HG02970 (cell line): Measurements from ENCODE around the gene CARNS1.

Source experiments
- ATAC-seq: cut with Tn5 transposase; IDR thresholded peaks from one replicate; pipeline ENCODE4 v1.9.1; 2021; ENCODE audit warnings: mild to moderate bottlenecking, moderate library complexity, moderate number of reproducible peaks; ENCODE audit not compliant: unreplicated experiment, low FRiP score

CARNS1 gene

GRCh38 chr11:67438158-67438902, 22.9 kb downstream of the CARNS1 start:
- ATAC-seq, result no peak

DNA sequence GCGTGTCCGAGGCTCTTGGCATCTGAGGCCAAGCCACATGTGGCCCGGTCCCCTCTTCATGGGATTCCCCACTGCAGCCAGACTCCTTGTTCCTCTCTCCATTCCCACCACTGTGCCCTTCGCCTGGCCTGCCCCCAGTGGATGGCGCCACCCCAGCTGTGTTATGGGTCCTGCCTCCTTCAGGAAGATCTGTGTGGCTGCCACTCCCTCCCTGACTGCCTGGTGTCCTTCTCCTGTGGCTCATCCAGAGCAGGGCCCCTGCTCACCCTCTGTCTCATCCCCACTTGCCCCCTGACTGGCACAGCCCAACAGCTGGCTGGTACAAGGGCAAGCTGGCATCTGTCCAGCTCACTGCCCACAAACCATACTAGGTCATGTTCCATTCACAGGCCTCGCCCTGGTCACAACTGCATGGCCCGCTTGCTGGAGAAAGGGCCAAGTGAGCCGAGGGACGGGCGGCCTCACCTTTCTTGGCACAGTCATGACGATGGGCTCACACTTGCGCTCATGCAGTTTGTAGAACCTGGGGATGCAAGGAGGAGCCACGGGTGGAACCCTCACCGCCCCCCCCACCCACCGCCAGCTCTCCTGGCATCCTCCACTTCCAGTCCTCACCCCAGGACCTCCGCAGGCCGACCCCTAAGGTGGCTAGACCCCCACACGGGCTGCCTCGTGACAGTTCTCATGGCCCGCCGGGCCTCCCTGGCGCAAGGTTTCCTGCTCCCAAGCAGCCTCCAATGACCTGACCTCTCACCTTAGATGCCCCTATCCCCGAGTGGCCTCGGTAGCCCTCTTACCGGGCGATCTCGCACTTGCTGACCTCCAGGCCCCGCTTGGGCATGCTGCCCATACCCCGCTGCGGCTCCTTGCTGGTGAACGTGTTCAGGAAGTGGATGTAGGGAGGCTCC, 24.1 kb downstream of the CARNS1 start:
- ATAC-seq, result no peak

DNA sequence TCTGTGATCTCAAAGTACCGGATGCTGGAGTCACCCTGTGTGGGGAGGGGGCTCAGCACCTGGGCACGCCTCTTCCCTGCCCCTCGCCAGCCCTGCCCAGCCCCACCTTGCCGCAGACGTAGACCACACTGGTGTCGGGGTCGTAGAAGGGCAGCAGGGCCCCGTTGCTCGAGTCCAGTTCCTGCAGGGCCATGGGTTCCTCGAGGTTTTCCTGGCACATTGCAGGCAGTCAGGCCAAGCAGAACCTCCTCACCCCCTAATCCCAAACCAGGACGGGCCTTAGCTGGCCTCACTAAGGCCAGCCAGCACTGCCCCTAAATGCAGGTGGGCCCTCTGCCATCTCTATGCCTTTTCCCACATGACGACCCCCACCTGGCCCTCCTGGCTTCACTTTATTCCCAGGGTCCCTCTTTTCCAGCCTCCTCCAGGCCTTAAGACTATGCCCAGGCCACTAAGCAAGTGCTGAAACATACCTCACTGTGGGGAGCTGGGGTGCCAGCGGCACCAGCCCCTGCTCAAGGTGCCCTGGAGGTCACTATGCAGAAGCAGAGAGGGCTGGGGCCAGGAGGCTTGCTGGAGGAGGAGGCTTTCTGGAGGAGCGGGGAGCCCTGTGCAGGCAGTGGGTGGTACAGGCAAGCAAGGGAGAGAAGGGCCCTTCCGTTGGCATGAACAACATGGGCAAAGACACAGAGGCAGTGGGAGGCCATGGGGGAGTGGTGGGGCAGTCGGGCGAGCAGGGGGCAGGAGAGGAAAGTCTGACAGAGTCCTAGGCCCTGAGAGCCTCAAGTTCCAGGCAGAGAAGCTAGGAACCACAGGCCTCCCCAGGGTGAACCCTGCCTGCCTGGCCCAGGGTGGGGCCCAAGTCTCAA, 25.0 kb downstream of the CARNS1 start:
- no peak for ATAC-seq

- ATAC-seq, result no peak
Measured at GRCh38 chr11:67441098-67441563, 25.7 kb downstream of the CARNS1 start.

GRCh38 chr11:67441731-67442351, 26.4 kb downstream of the CARNS1 start:
- no peak for ATAC-seq

- no peak for ATAC-seq
Measured at GRCh38 chr11:67442504-67443404, 27.3 kb downstream of the CARNS1 start.

- no peak for ATAC-seq
Measured at GRCh38 chr11:67445515-67445914, 30.0 kb downstream of the CARNS1 start.

DNA sequence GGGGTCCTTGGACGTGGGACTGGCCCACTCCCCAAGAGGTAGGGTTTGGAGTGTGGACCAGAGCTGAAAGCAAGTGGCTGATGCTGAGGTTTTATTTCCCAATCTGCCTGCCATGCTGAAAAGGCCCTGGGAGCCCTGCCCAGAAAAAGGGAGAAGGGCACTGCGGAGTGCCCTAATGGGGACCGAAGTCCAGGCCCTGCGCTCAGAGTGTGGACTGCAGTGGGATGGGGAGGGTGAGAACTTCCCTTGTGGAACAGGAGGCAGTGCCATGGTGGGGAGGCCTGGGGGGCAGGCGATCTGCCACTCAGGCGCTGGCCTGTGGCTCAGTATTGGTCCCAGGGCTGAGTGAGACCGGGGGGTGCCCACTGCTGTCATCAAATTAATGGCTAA, 32.7 kb downstream of the CARNS1 start:
- no peak for ATAC-seq

- ATAC-seq, result no peak
Measured at GRCh38 chr11:67449116-67449844, 33.8 kb downstream of the CARNS1 start.

DNA sequence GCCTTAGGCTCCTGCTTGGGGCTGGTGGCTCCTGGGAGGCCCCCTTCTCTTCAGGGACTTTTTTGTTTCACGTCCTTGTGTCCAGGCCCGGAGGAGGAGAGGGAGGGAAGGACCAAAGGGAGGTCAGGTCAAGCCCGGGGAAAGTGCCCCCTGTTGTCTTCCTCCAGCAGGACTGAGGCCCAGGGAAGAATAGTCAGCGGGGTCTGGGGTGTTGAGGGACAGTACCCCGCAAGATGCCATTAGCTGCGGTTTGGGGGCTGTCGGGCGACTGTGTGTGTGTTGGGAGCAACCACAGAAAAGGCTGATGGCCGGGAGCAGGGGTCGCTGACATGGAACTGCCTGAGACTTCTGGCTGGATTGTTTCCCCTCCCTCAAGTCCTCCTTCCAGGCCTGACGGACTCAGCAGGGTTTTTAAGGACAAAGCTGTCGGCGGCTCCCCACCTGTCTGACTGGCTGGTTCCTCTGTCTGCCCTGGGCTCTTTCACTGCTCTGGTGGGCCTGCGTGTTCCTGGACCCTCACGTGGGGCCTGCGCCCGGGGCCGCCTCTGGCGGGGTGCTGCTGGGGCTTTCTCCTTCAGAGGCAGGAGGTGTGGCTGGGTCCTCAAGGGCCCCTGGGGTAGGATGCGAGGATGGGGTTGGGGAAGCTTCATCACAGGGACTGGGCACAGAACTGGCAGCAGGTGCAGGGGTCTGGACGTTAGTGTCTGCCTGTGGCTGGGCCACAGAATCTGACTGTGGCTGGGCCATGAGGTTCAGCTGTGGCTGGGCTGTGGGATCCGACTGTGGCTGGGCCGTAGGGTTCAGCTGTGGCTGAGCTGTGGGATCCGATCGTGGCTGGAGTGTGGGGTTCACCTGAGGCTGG, 35.5 kb downstream of the CARNS1 start:
- ATAC-seq, result no peak

DNA sequence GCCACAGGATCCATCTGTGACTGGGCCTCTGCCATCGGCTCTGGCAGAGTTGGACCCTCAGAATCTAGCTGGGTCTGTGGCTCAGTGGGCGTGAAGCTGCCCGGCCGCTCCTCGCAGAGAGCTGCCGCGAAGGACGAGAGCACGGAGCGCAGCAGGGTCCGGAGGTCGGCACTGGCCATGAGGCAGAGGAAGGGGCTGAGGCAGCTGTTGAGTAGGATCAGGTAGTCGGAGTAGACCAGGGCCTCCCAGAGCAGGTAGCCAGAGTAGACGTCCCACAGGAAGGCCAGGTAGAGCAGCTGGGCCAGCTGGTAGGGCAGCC, 36.1 kb downstream of the CARNS1 start:
- ATAC-seq, result no peak

- ATAC-seq, result no peak
Measured at GRCh38 chr11:67452141-67452952, 36.9 kb downstream of the CARNS1 start, which contains the start of gene GPR152. GPR152 (minus strand) TSS chr11:67452729; CDS start chr11:67452724, 5 bp downstream.

DNA sequence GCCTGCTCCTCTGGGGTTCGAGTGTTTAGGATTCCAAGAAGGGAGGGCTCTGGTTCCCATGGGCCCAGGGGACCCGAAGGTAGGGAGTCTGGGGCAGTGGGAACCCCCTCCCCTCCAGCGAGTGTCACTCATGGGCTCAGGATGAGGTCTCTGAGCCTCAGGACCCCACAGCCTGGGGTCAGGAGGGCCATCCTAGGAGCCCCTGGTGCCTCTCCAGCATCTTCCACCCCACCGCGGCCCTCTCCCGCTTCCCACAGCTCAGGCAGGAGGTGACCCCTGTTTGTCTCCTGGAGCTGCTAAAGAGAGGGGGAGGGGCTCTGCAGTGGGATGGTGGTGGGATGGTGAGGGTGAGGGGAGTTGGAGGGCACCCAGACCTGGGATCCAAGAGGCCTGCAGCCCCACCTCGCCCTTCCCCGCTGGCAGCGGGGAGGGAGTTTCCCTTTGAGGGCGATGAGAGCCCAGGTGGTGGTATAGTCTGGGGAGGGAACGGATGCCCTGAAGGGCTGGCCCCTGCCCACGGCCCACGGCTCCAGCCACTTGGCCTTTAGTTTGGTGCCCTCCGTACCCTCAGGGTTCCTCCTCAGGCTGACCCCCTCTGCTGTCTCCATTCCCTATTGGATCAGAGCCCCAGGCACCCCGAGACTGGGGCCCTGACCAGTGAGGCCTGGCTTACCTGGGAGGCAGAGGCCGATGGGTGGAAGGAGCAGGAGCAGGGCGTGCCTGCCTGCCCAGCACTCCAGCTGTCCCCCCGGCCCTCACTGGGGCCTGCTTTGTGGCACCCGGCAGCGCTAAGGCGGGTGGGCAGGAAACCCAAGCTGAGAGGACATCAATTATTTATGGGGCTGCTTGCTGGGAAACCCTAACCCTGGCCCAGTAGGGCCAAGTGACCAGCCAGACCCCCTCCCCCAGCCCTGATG, 38.6 kb downstream of the CARNS1 start:
- ATAC-seq, result no peak

DNA sequence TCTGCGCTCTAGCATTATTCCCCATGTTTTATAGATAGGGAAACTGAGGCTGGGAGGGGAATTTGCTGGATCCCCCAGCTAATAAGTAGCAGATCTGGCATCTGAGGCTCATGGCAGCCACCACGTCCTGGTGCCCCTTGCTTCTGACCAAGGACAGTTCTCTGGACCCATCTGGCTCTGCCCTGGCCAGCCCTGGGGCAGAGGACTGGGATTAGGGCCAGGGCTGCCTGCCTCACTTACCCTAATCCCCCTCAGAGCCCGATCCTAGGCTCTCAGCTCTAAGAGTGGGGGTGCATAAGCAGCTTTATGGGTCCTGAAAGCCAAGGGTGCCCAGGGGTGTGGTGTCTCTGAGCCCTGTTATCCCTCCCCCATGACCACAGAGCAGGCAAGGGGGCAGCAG, 39.6 kb downstream of the CARNS1 start, which contains the start of gene CABP4:
CABP4 (plus strand) TSS at position 301 of the 400 bp plus-strand sequence; CDS start at position 371, 70 bp downstream.
- ATAC-seq, result no peak

- ATAC-seq, result no peak
Measured at GRCh38 chr11:67456068-67456705, 40.7 kb downstream of the CARNS1 start.
